Activated T-helper 17 cell treated with anti-CD3 and anti-CD28 coated beads, Interleukin-2, amount 50 U/mL, for 72 hours (primary cell): ENCODE measurements around the gene NEURL3. TPM values are rescaled to one million over a fixed set of nuclear protein-coding genes. Genes with fewer than 3 reads are reported as not detected.
"Not testable (repeated sequence)": the region's sequence is repeated elsewhere in the genome, so short reads cannot be mapped to it uniquely, and the experiment has no call there.

Experiments used
- ATAC-seq: fragments of 150-1000 bp; cut with Tn5 transposase; replicated peaks from 2 replicates; pipeline ENCODE4 v1.10.0; 2021; ENCODE audit warnings: mild to moderate bottlenecking, moderate library complexity
- H3K27ac Mint-ChIP-seq: one replicate; pipeline ENCODE4 v1.8.0; 2022; ENCODE audit warnings: mixed read lengths
- H3K27me3 Mint-ChIP-seq: one replicate; pipeline ENCODE4 v1.8.0; 2022; ENCODE audit warnings: mixed read lengths
- H3K36me3 Mint-ChIP-seq: one replicate; pipeline ENCODE4 v1.8.0; 2022; ENCODE audit warnings: low read depth, mild to moderate bottlenecking, mixed read lengths
- H3K4me1 Mint-ChIP-seq: one replicate; pipeline ENCODE4 v1.8.0; 2022; ENCODE audit warnings: mixed read lengths
- H3K4me3 Mint-ChIP-seq: one replicate; pipeline ENCODE4 v1.8.0; 2022; ENCODE audit warnings: mild to moderate bottlenecking, mixed read lengths
- H3K9me3 Mint-ChIP-seq: one replicate; pipeline ENCODE4 v1.8.0; 2022; ENCODE audit warnings: mixed read lengths
- total RNA-seq, 2 donors: library from RNA; stranded (reverse); gene quantifications; one replicate each; pipeline ENCODE4 v1.2.3, GENCODE V29; 2022

NEURL3 gene
- total RNA-seq, 2 donors from 2014 or later: 0.91 to 3.4 TPM

GRCh38 chr2:96470109-96470508 lies 35.0 kb downstream of the NEURL3 start:
- no peak for ATAC-seq
- Mint-ChIP-seq H3K4me1 (peaks cover 5% of the 10 kb centered on the region), H3K4me3 (no peak overlapping the region), H3K27ac (no peak overlapping the region), H3K36me3 (no peaks in the 10 kb centered on the region), H3K27me3 (no peaks in the 10 kb centered on the region), H3K9me3 (no peaks in the 10 kb centered on the region)

GRCh38 chr2:96468904-96469303 lies 36.3 kb downstream of the NEURL3 start:
- Mint-ChIP-seq H3K27ac (no peak overlapping the region), H3K9me3 (no peaks in the 10 kb centered on the region), H3K27me3 (no peaks in the 10 kb centered on the region), H3K4me1 (peaks cover 5% of the 10 kb centered on the region), H3K36me3 (no peaks in the 10 kb centered on the region), H3K4me3 (no peak overlapping the region)
- no peak for ATAC-seq

GRCh38 chr2:96464651-96465050 lies 40.5 kb downstream of the NEURL3 start:
- H3K4me1 Mint-ChIP-seq: no peaks in the 10 kb centered on the region
- no peak overlapping the region for H3K4me3 Mint-ChIP-seq
- no peaks in the 10 kb centered on the region for H3K9me3 Mint-ChIP-seq
- H3K27me3 Mint-ChIP-seq: no peaks in the 10 kb centered on the region
- no peak overlapping the region for H3K27ac Mint-ChIP-seq
- no peak for ATAC-seq
- no peaks in the 10 kb centered on the region for H3K36me3 Mint-ChIP-seq

GRCh38 chr2:96464061-96464460 lies 41.1 kb downstream of the NEURL3 start:
- Mint-ChIP-seq H3K4me3 (no peak overlapping the region), H3K4me1 (no peaks in the 10 kb centered on the region), H3K27ac (no peak overlapping the region), H3K27me3 (no peaks in the 10 kb centered on the region), H3K9me3 (no peaks in the 10 kb centered on the region), H3K36me3 (no peaks in the 10 kb centered on the region)
- no peak for ATAC-seq

- Mint-ChIP-seq H3K9me3 (no peaks in the 10 kb centered on the region), H3K4me3 (no peak overlapping the region), H3K27me3 (no peaks in the 10 kb centered on the region), H3K36me3 (no peaks in the 10 kb centered on the region), H3K27ac (no peak overlapping the region), H3K4me1 (no peaks in the 10 kb centered on the region)
- ATAC-seq: no peak
Measured at GRCh38 chr2:96463119-96463518, 42.0 kb downstream of the NEURL3 start.

GRCh38 chr2:96461616-96462015 lies 43.5 kb downstream of the NEURL3 start:
- not testable (repeated sequence) for H3K36me3 Mint-ChIP-seq, H3K27me3 Mint-ChIP-seq, H3K9me3 Mint-ChIP-seq, H3K4me3 Mint-ChIP-seq, ATAC-seq, H3K27ac Mint-ChIP-seq, H3K4me1 Mint-ChIP-seq

- ATAC-seq: no peak
- Mint-ChIP-seq H3K9me3 (no peaks in the 10 kb centered on the region), H3K4me3 (no peak overlapping the region), H3K27ac (no peak overlapping the region), H3K4me1 (no peaks in the 10 kb centered on the region), H3K27me3 (no peaks in the 10 kb centered on the region), H3K36me3 (no peaks in the 10 kb centered on the region)
Measured at GRCh38 chr2:96452053-96452452, 53.1 kb downstream of the NEURL3 start.

- ATAC-seq: no peak
- no peak overlapping the region for H3K27ac Mint-ChIP-seq
- no peaks in the 10 kb centered on the region for H3K9me3 Mint-ChIP-seq
- H3K27me3 Mint-ChIP-seq: no peaks in the 10 kb centered on the region
- H3K4me3 Mint-ChIP-seq: no peak overlapping the region
- no peaks in the 10 kb centered on the region for H3K4me1 Mint-ChIP-seq
- H3K36me3 Mint-ChIP-seq: no peaks in the 10 kb centered on the region
Measured at GRCh38 chr2:96449637-96450036, 55.5 kb downstream of the NEURL3 start.

- Mint-ChIP-seq H3K4me1 (no peaks in the 10 kb centered on the region), H3K9me3 (no peaks in the 10 kb centered on the region), H3K4me3 (no peak overlapping the region), H3K36me3 (no peaks in the 10 kb centered on the region), H3K27me3 (no peaks in the 10 kb centered on the region), H3K27ac (no peak overlapping the region)
- no peak for ATAC-seq
Measured at GRCh38 chr2:96449174-96449573, 56.0 kb downstream of the NEURL3 start.

GRCh38 chr2:96447726-96448125 lies 57.4 kb downstream of the NEURL3 start:
- Mint-ChIP-seq H3K9me3 (no peaks in the 10 kb centered on the region), H3K27me3 (no peaks in the 10 kb centered on the region), H3K27ac (no peak overlapping the region), H3K4me3 (no peak overlapping the region), H3K4me1 (no peaks in the 10 kb centered on the region), H3K36me3 (no peaks in the 10 kb centered on the region)
- no peak for ATAC-seq

Other genes starting within 250 kb of the NEURL3 start
- gene TMEM127, start 239.4 kb downstream of the NEURL3 start, total RNA-seq: 10 to 100 TPM; 23.8 to 25.4 TPM
- gene CIAO1, start 239.1 kb downstream of the NEURL3 start, total RNA-seq: 10 to 100 TPM; 71.4 to 81.3 TPM
- 100 to 1,000 TPM; 155 to 198 TPM for gene SNRNP200, start 199.8 kb downstream of the NEURL3 start, total RNA-seq
- gene ITPRIPL1, start 180.0 kb downstream of the NEURL3 start, total RNA-seq: 10 to 100 TPM; 26.1 to 55.9 TPM
- gene NCAPH, start 169.6 kb downstream of the NEURL3 start, total RNA-seq: 10 to 100 TPM; 63.1 to 89.5 TPM
- 100 to 1,000 TPM; 181 to 252 TPM for gene ARID5A, start 31.4 kb upstream of the NEURL3 start, total RNA-seq
- gene KANSL3, start 133.0 kb upstream of the NEURL3 start, total RNA-seq: 10 to 100 TPM; 59.5 to 59.7 TPM
- not detected for gene FER1L5, start 137.4 kb upstream of the NEURL3 start, total RNA-seq
- 1 to 10 TPM; 8.2 to 8.5 TPM for gene LMAN2L, start 234.7 kb upstream of the NEURL3 start, total RNA-seq